Upper lobe of left lung (tissue), 4 donors: Measurements from ENCODE around the gene PTGFRN.

Source experiments
- EP300 ChIP-seq, 4 donors: sonication (generic); formaldehyde crosslinking; IDR thresholded peaks; one replicate each; pipeline ENCODE4 v1.5.1; 2017; ENCODE audit warnings: antibody characterized with exemption in 4 of 4, control low read depth in 2 of 4
- TF ChIP-seq, protein P1 (sequence below), 6 experiments: fragments of 450-650 bp in 4 of 6; fragments of 200-600 bp in 2 of 6; sonication (generic) in 2 of 6; IDR thresholded peaks; one replicate each; pipeline ENCODE4 v1.5.1; 2016 to 2019; ENCODE audit warnings: antibody characterized with exemption in 6 of 6

GRCh38 chr1:116942344-116942743 lies 32.6 kb downstream of the PTGFRN start:
- TF ChIP-seq, protein P1, sequence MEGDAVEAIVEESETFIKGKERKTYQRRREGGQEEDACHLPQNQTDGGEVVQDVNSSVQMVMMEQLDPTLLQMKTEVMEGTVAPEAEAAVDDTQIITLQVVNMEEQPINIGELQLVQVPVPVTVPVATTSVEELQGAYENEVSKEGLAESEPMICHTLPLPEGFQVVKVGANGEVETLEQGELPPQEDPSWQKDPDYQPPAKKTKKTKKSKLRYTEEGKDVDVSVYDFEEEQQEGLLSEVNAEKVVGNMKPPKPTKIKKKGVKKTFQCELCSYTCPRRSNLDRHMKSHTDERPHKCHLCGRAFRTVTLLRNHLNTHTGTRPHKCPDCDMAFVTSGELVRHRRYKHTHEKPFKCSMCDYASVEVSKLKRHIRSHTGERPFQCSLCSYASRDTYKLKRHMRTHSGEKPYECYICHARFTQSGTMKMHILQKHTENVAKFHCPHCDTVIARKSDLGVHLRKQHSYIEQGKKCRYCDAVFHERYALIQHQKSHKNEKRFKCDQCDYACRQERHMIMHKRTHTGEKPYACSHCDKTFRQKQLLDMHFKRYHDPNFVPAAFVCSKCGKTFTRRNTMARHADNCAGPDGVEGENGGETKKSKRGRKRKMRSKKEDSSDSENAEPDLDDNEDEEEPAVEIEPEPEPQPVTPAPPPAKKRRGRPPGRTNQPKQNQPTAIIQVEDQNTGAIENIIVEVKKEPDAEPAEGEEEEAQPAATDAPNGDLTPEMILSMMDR (IDR thresholded peaks at IDR 0.05): no peak
- TF ChIP-seq EP300 (IDR thresholded peaks at IDR 0.05): no peak
